Neural progenitor cell (in vitro differentiated cells): ENCODE results near the gene FAM90A26.

Experiments used
- EZH2 ChIP-seq: fragments of 200-600 bp; sonication (generic); IDR thresholded peaks from 2 replicates; pipeline ENCODE4 v1.6.1; 2017; ENCODE audit warnings: antibody characterized with exemption, mild to moderate bottlenecking, moderate library complexity
- EZH2phosphoT487 ChIP-seq: fragments of 200-600 bp; sonication (generic); IDR thresholded peaks from 2 replicates; pipeline ENCODE4 v1.6.1; 2017; ENCODE audit warnings: antibody characterized with exemption
- TF ChIP-seq, protein P1 (sequence below): fragments of 200-600 bp; sonication (generic); IDR thresholded peaks from 2 replicates; pipeline ENCODE4 v1.5.1; 2017; ENCODE audit warnings: antibody characterized with exemption, mild to moderate bottlenecking

DNA sequence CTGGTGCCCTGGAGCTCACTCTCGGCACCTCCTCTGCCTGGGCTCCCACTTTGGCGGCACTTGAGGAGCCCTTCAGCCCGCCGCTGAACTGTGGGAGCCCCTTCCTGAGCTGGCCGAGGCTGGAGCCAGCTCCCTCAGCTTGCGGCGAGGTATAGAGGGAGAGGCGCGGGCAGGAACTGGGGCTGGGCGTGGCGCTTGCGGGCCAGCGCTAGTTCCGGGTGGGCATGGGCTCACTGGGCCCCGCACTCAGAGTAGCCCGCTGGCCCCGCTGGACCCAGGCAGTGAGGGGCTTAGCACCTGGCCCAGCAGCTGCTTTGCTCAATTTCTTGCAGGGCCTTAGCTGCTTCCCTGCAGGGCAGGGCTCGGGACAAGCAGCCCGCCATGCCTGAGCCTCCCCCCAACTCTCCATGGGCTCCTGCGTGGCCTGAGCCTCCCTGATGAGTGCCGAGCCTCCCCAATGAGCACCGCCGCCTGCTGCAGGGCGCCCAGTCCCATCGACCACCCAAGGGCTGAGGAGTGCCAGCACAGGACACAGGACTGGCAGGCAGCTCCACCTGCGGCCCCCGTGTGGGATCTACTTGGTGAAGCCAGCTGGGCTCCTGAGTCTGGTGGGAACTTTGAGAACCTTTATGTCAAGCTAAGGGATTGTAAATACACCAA, 26.7 kb upstream of the FAM90A26 start:
- TF ChIP-seq, protein P1, sequence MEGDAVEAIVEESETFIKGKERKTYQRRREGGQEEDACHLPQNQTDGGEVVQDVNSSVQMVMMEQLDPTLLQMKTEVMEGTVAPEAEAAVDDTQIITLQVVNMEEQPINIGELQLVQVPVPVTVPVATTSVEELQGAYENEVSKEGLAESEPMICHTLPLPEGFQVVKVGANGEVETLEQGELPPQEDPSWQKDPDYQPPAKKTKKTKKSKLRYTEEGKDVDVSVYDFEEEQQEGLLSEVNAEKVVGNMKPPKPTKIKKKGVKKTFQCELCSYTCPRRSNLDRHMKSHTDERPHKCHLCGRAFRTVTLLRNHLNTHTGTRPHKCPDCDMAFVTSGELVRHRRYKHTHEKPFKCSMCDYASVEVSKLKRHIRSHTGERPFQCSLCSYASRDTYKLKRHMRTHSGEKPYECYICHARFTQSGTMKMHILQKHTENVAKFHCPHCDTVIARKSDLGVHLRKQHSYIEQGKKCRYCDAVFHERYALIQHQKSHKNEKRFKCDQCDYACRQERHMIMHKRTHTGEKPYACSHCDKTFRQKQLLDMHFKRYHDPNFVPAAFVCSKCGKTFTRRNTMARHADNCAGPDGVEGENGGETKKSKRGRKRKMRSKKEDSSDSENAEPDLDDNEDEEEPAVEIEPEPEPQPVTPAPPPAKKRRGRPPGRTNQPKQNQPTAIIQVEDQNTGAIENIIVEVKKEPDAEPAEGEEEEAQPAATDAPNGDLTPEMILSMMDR = no peak
- TF ChIP-seq EZH2 (no peak), EZH2phosphoT487 (no peak)
